Ectodermal cell (in vitro differentiated cells): ENCODE data around the gene KLHL14. TPM values are rescaled to one million over a fixed set of nuclear protein-coding genes. Genes with fewer than 3 reads are reported as not detected.

Experiments
- H3K27ac ChIP-seq: 2 replicates; pipeline ENCODE4 v1.7.0; 2013; ENCODE audit warnings: mild to moderate bottlenecking, low read depth, low read length; ENCODE audit not compliant: insufficient read depth, poor library complexity, severe bottlenecking
- H3K27me3 ChIP-seq: 2 replicates; pipeline ENCODE4 v1.7.0; 2013; ENCODE audit warnings: mild to moderate bottlenecking, low read length; ENCODE audit not compliant: insufficient read depth, control insufficient read depth, poor library complexity, severe bottlenecking
- H3K36me3 ChIP-seq: one replicate; pipeline ENCODE4 v1.7.0; 2013; ENCODE audit warnings: low read length; ENCODE audit not compliant: control insufficient read depth, insufficient read depth
- H3K4me1 ChIP-seq: one replicate; pipeline ENCODE4 v1.7.0; 2013; ENCODE audit warnings: low read length; ENCODE audit not compliant: control insufficient read depth, insufficient read depth
- H3K4me3 ChIP-seq: 2 replicates; pipeline ENCODE4 v1.7.0; 2013; ENCODE audit warnings: low read depth, low read length, control low read depth; ENCODE audit not compliant: insufficient read depth
- H3K9me3 ChIP-seq: 2 replicates; pipeline ENCODE4 v1.7.0; 2013; ENCODE audit warnings: mild to moderate bottlenecking, low read length, moderate library complexity; ENCODE audit not compliant: control insufficient read depth
- WGBS, 2 experiments: methylation state at CpG; one replicate each; pipeline ENCODE4 v1.1.7; 2013; ENCODE audit warnings: missing lambda C conversion rate in 2 of 2; 5-methylcytosine and 5-hydroxymethylcytosine counted together
- polyA plus RNA-seq, 4 experiments: library from polyadenylated mRNA; stranded (reverse); fragments of 50-300 nt; gene quantifications; one replicate each; pipeline ENCODE4 v1.2.3, GENCODE V29; 2013

The KLHL14 gene
- polyA plus RNA-seq (2013, experiment 1 of 4): 0.20 TPM
- polyA plus RNA-seq (2013, experiment 2 of 4): 0.73 TPM
- 0.37 TPM for polyA plus RNA-seq (2013, experiment 3 of 4)
- 0.77 TPM for polyA plus RNA-seq (2013, experiment 4 of 4)

DNA sequence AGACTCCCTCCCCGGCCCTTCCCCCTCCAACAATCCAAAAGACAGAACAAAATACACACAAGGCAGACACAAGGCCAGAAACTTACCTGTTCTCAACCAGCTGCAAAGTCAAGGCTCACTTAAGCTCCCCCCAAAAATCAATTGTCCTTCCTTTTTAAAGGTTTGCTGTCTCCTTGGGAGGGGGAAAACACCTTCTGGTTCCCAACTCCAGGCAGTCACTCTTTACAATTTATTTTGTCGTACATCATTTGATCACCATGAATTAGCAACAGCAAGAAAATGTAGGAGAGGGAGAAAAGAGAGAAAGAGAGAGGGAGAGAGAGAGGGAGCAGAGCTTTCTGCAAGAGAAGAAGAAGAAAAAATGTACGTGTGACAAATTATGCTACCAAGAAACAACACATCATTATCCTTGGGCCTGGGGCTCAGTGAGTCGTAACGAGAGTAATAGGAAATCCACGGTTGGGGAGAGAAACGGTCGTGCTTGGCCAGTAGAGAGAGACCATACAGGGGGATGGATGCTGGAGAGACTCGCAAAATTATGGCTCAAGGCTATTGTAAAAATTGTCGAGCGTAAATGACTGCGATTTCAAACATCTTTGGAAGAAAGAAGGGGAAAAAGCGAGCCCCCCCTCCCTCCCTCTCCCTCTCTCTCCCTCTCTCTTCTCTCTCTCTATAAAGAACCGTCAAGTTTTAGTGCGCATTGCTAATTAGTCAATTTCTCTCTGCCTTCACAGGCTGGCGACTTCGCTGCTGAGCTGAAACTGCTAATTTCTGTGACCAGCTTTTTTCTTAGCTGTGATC lies at the start of gene KLHL14:
TSS of gene KLHL14 (minus strand) at position 443 of the 801 bp plus-strand sequence. CDS start 2,432 bp downstream, outside the sequence.
- H3K27me3 ChIP-seq: peaks cover 59% of the 10 kb centered on the region
- WGBS, 2 experiments: 2 to 4% methylated on average over 16 of the region's 17 CpGs
- peaks cover 12% of the 10 kb centered on the region for H3K4me1 ChIP-seq
- H3K9me3 ChIP-seq: no peaks in the 10 kb centered on the region
- peak within 1 kb of the TSS; percentile 40 for H3K4me3 ChIP-seq
- no peak within 1 kb of the TSS for H3K27ac ChIP-seq
- H3K36me3 ChIP-seq: no peaks in the 10 kb centered on the region

DNA sequence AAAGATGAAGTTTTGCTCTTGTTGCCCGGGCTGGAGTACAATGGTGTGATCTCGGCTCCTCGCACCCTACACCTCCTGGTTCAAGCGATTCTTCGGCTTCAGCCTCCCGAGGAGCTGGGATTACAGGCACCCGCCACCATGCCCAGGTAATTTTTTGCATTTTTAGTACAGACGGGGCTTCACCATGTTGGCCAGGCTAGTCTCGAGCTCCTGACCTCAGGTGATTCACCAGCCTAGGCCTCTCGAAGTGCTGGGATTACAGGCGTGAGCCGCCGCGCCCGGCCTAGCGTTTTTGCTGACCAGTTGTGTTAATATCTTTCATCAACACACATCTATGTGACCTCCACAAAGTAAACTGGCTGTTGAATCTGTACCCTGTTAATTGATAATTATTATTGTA lies 49.4 kb upstream of the KLHL14 start:
- 83 to 87% methylated on average over 16 of the region's 16 CpGs for WGBS, 2 experiments

GRCh38 chr18:32815881-32816280 lies 43.1 kb upstream of the KLHL14 start:
- Histone ChIP-seq H3K9me3 (no peaks in the 10 kb centered on the region), H3K36me3 (no peaks in the 10 kb centered on the region), H3K4me3 (no peak overlapping the region), H3K27ac (no peak overlapping the region), H3K27me3 (no peaks in the 10 kb centered on the region), H3K4me1 (no peaks in the 10 kb centered on the region)
- WGBS, 2 experiments: 90 to 93% methylated on average over 3 of the region's 3 CpGs

More for the DNA sequence above, 49.4 kb upstream of the KLHL14 start:
- no peaks in the 10 kb centered on the region for H3K4me1 ChIP-seq
- H3K27ac ChIP-seq: no peak overlapping the region
- no peaks in the 10 kb centered on the region for H3K27me3 ChIP-seq
- H3K9me3 ChIP-seq: no peaks in the 10 kb centered on the region
- H3K4me3 ChIP-seq: no peak overlapping the region
- H3K36me3 ChIP-seq: no peaks in the 10 kb centered on the region

DNA sequence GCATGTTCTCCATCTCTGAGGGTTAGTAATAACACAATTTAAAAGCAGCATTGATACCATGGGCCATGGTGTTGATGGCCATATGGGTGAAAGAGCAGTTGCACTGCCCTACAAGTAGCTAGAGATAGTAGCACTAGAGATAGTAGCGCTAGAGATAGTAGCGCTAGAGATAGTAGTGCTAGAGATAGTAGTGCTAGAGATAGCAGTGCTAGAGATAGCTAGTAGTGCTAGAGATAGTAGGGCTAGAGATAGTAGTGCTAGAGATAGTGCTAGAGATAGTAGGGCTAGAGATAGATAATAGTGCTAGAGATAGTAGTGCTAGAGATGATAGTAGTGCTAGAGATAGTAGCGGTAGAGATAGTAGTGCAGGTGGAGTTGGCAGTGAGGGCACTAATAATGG lies 39.5 kb upstream of the KLHL14 start:
- Histone ChIP-seq H3K4me3 (no peak overlapping the region), H3K27me3 (no peaks in the 10 kb centered on the region), H3K27ac (no peak overlapping the region), H3K4me1 (no peaks in the 10 kb centered on the region), H3K36me3 (no peaks in the 10 kb centered on the region), H3K9me3 (no peaks in the 10 kb centered on the region)
- WGBS, 2 experiments: 68 to 77% methylated on average over 3 of the region's 3 CpGs

GRCh38 chr18:32810314-32810713 lies 37.5 kb upstream of the KLHL14 start:
- Histone ChIP-seq H3K9me3 (no peaks in the 10 kb centered on the region), H3K27ac (no peak overlapping the region), H3K4me1 (no peaks in the 10 kb centered on the region), H3K36me3 (no peaks in the 10 kb centered on the region), H3K4me3 (no peak overlapping the region), H3K27me3 (no peaks in the 10 kb centered on the region)
- WGBS, 2 experiments: 92% methylated on average over 1 of the region's 1 CpG; no CpG with 5 or more reads in 1 of the 2 experiments

- H3K4me3 ChIP-seq: no peak overlapping the region
- H3K36me3 ChIP-seq: no peaks in the 10 kb centered on the region
- H3K27me3 ChIP-seq: no peaks in the 10 kb centered on the region
- H3K9me3 ChIP-seq: no peaks in the 10 kb centered on the region
- no peak overlapping the region for H3K27ac ChIP-seq
- H3K4me1 ChIP-seq: peaks cover 20% of the 10 kb centered on the region
- 95% methylated on average over 5 of the region's 5 CpGs for WGBS, 2 experiments
These were observed 32.5 kb upstream of the KLHL14 start for GRCh38 chr18:32805354-32805753.

DNA sequence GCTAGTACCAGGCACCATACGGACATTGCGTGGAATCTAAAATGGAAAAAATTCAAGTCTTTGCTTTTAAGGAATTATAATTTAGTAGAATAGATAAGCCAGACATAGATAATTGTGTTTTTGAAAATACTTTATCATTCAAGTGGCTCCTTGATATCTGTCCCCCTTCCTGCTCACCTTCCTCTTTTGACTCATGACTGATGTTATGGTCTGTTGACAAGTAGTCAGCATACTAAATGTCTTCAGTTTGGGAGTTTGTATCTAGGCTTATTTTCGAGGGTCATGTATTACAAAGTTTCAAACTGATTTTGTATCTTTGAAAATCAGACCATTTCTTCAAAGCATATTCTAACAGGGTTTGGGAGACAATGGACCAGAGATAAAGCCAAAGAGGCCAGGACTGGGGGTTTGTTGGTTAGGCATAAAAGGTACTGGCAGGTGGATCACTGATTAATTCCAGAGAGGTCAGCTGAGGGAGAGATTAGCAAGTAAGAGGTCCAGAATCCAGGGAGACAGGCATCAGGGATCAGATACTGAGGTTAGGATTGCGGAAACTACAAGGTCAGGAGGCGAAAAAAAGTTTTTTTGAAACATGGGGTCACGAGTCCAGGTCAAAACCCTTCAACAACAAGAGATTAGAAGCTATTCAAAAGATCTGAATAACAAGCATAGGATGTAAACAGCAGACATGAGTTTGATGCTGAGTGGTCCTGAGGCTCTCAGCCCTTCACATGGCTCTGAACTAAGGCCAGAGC lies 31.5 kb upstream of the KLHL14 start:
- Histone ChIP-seq H3K4me1 (peaks cover 20% of the 10 kb centered on the region), H3K27me3 (no peaks in the 10 kb centered on the region), H3K4me3 (no peak overlapping the region), H3K27ac (no peak overlapping the region), H3K9me3 (no peaks in the 10 kb centered on the region), H3K36me3 (no peaks in the 10 kb centered on the region)
- WGBS, 2 experiments: 88 to 91% methylated on average over 3 to 4 of the region's 6 CpGs

DNA sequence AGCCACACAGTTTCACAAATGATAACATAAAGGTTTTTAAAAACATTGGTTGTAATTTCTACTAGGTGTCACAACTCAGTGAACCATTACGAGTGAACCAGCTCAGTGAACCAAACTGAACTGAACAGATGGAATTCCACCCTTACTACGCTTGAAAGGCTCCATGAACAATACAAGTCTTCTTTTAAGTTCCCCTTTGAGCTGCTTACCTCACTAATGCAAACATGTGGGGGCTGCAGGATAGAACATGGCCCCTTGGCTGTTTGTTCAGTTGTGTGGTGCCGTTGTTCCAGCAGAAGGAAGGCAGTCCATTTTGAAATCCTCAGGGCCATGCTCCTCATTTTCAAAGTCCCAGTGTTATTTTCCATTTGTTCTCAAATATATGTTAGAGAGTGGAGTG lies 30.7 kb upstream of the KLHL14 start:
- peaks cover 2% of the 10 kb centered on the region for H3K9me3 ChIP-seq
- WGBS, 2 experiments: 59 to 85% methylated on average over 3 of the region's 3 CpGs
- peaks cover 20% of the 10 kb centered on the region for H3K4me1 ChIP-seq
- no peaks in the 10 kb centered on the region for H3K27me3 ChIP-seq
- H3K36me3 ChIP-seq: no peaks in the 10 kb centered on the region
- H3K4me3 ChIP-seq: no peak overlapping the region
- H3K27ac ChIP-seq: no peak overlapping the region

DNA sequence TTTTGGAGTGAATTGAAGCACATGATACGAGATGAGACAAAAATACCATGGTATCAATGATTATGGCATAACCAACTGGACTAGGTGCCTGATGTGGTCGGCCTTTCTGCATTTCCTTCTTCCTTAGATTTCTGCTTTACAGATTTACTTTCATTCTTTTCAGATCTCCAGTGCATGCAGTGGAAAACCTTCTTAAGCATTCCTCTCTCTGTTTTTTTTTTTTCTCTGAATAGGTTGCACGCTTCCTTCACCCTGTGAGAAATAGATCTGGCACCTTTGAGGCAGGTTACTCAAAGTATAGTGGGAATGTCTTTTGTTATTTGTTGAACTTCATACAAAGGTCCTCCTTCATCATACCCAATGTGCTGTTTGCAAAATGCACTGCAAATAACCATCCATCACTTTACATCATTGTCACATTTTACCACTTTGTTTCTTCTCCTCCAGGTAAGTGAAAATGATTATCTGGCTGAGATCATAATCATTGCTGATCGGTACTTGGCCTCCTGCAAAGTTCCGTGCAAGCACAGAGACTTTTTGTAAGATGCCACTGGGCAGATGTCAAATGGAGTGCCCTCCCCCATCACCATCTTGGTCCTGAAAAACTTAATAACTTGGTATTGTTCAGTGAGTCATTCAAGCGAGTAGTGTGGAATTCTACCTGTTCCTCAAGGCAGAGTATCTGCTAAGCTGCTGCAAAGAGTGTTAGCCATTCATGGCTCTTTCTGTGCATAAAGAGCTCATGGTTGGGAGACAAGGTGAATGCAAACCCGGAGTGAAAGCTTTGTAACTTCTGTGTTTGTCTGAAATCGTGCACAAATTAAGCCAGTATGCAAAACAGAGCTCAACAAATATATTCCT lies 30.0 kb upstream of the KLHL14 start:
- no peaks in the 10 kb centered on the region for H3K27me3 ChIP-seq
- 89 to 91% methylated on average over 7 of the region's 8 CpGs for WGBS, 2 experiments
- no peak overlapping the region for H3K27ac ChIP-seq
- H3K36me3 ChIP-seq: no peaks in the 10 kb centered on the region
- peaks cover 20% of the 10 kb centered on the region for H3K4me1 ChIP-seq
- no peak overlapping the region for H3K4me3 ChIP-seq
- peaks cover 2% of the 10 kb centered on the region for H3K9me3 ChIP-seq
